ENCODE measurements around the gene PSMA6. TPM values are rescaled to one million over a fixed set of nuclear protein-coding genes. Genes with fewer than 3 reads are reported as not detected.

Gene PSMA6
- total and polyA plus RNA-seq, 2 of the 8 experiments (the other 6 are each of a cell fraction or from before 2014, with no cell fraction given) = 180 to 238 TPM

DNA sequence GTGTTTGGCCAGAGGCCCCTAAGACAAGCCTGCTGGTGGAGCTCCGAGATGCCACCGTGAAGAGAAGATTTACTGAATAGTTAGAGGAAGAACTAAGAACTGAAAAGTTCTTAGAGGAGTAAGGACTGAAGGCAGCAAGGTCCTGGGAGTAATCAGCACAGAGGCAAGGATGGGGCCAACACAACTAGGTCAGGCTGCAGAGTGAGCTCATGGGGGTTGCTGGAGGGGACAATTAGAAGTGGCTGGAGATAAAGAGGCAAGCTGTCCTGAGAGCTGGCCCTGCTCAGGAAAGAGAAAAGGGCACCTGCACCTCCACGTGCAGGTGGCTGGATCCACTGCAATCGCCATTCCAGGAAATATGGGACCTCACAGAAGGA, 59.7 kb downstream of the PSMA6 start:
- H3K14ac ChIP-seq (ENCODE audit: insufficient read length) = no peak overlapping the region
- POLR2A ChIA-PET (ENCODE audit: partially characterized antibody) = interaction anchor here (0.6 to 2.1 kb wide), 7 partner anchors 9 to 59 kb away, joined by 3 to 7 read pairs (median 3); partner anchors contain the start of gene PSMA6

More for the DNA sequence above, 59.7 kb downstream of the PSMA6 start:
- H2BK5ac ChIP-seq (ENCODE audit: low read depth, low read length) = 0 out of 2 replicates have a peak overlapping the region, but pooled peaks have one; percentile 56
- H4K91ac ChIP-seq (replicated peaks; ENCODE audit: insufficient read length, low read length) = no peak overlapping the region
- WGBS, 2 experiments (ENCODE audit: extremely low coverage in 1 of 2, insufficient coverage in 1 of 2, insufficient read length in 1 of 2, insufficient replicate concordance in 2 of 2, low coverage in 1 of 2, low lambda C conversion rate in 2 of 2, missing lambda C conversion rate in 1 of 2) = 86% methylated on average over 4 of the region's 4 CpGs; no CpG with 5 or more reads in 1 of the 2 experiments
- no peak overlapping the region for H2BK15ac ChIP-seq (ENCODE audit: low read length)
- H2AFZ ChIP-seq (ENCODE audit: low read length) = peak overlapping the region; percentile 71
- H3K23me2 ChIP-seq (ENCODE audit: low read depth, low read length) = peaks cover 3% of the 10 kb centered on the region
- no peak overlapping the region for H2BK120ac ChIP-seq (replicated peaks; ENCODE audit: low read depth, low read length)
- peaks cover 3 to 16% (median 8%) of the 10 kb centered on the region in 4 experiments for H3K4me1 ChIP-seq (replicated peaks in 1 of 4; ENCODE audit: control insufficient read depth in 3 of 4, insufficient read depth in 4 of 4, low read length in 3 of 4)
- no peak overlapping the region for H3K18ac ChIP-seq (ENCODE audit: extremely low read depth, low read length)
- H2BK20ac ChIP-seq (ENCODE audit: low read length) = no peak overlapping the region
- H3K4me2 ChIP-seq (ENCODE audit: insufficient read depth in 1 of 2, low read depth in 2 of 2, low read length in 2 of 2) = no peak overlapping the region
- peaks cover 0 to 2% of the 10 kb centered on the region in 2 experiments for H4K20me1 ChIP-seq (replicated peaks in 1 of 2; ENCODE audit: control insufficient read depth in 1 of 2, insufficient read depth in 2 of 2, low read length in 2 of 2)
- CTCF ChIA-PET (ENCODE audit: partially characterized antibody) = interaction anchor here (0.5 to 2.3 kb wide), 14 partner anchors 9 to 210 kb away, joined by 3 to 9 read pairs (median 4); partner anchors contain the start of gene NFKBIA
- H3K27ac ChIP-seq (ENCODE audit: low read depth, low read length) = no peak overlapping the region
- no peaks in the 10 kb centered on the region for H3K79me2 ChIP-seq (ENCODE audit: control insufficient read depth in 1 of 2, insufficient read depth in 2 of 2, low read length in 2 of 2)
- DNase-seq (ENCODE audit: low read depth in 1 of 2, low spot score in 2 of 2) = no peak
- FAIRE-seq = no peak
- no peak overlapping the region for H3K9ac ChIP-seq (replicated peaks in 1 of 4; ENCODE audit: extremely low read depth in 1 of 4, low read depth in 3 of 4, low read length in 3 of 4)
- H3K56ac ChIP-seq (replicated peaks; ENCODE audit: insufficient read length, low read depth, low read length) = no peak overlapping the region
- no peak overlapping the region for H3K4ac ChIP-seq (replicated peaks; ENCODE audit: insufficient read length, low read depth, low read length)
- H2BK12ac ChIP-seq (ENCODE audit: low read depth, low read length) = peak overlapping the region; percentile 29; the same call in 1 of the 2 replicates
- H3K9me3 ChIP-seq (ENCODE audit: insufficient read depth in 2 of 2, low read depth in 1 of 2, low read length in 1 of 2) = no peaks in the 10 kb centered on the region
- H3K27me3 ChIP-seq (replicated peaks in 1 of 4; ENCODE audit: control insufficient read depth in 3 of 4, extremely low read depth in 1 of 4, insufficient read depth in 3 of 4, low read length in 3 of 4) = no peaks in the 10 kb centered on the region; a peak in 1 of 7 replicates
- H3K4me3 ChIP-seq (ENCODE audit: extremely low read depth in 1 of 4, insufficient read depth in 2 of 4, low read depth in 3 of 4, low read length in 4 of 4) = no peak overlapping the region
- H2AK5ac ChIP-seq (ENCODE audit: low read depth, low read length) = no peak overlapping the region
- no peak overlapping the region for H4K5ac ChIP-seq (ENCODE audit: insufficient read length, low read depth, low read length)
- TF ChIP-seq TAF1 (IDR thresholded peaks at IDR 0.05; ENCODE audit: low read depth, low read length) (no peak), PHF8 (conservative IDR thresholded peaks at IDR 0.05; ENCODE audit: low read depth, low read length) (no peak), SIRT6 (IDR thresholded peaks at IDR 0.05; ENCODE audit: low read length) (no peak), CTBP2 (IDR thresholded peaks at IDR 0.05; ENCODE audit: borderline replicate concordance, insufficient read depth, insufficient read length, low read length) (no peak), EP300 (IDR thresholded peaks at IDR 0.05; ENCODE audit: borderline replicate concordance in 1 of 2, low read depth in 2 of 2, low read length in 2 of 2) (no peak), SUZ12 (IDR thresholded peaks at IDR 0.05; ENCODE audit: low read length) (no peak), EZH2 (IDR thresholded peaks at IDR 0.05; ENCODE audit: low read depth, low read length, severe bottlenecking) (no peak), BRCA1 (IDR thresholded peaks at IDR 0.05; ENCODE audit: low read depth, low read length) (no peak), ASH2L (IDR thresholded peaks at IDR 0.05; ENCODE audit: low read length) (no peak), GABPA (IDR thresholded peaks at IDR 0.05; ENCODE audit: borderline replicate concordance, insufficient read depth, low read length) (no peak)
- TF ChIP-seq, protein P1, sequence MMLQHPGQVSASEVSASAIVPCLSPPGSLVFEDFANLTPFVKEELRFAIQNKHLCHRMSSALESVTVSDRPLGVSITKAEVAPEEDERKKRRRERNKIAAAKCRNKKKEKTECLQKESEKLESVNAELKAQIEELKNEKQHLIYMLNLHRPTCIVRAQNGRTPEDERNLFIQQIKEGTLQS (IDR thresholded peaks at IDR 0.05; ENCODE audit: insufficient read depth, low read depth, low read length) = no peak
- H3K79me1 ChIP-seq (ENCODE audit: low read depth, low read length) = no peaks in the 10 kb centered on the region; the same call in 1 of the 2 replicates
- no peak overlapping the region for H3K23ac ChIP-seq (ENCODE audit: insufficient read length)
- H4K8ac ChIP-seq (ENCODE audit: extremely low read depth, insufficient read depth, low read length) = no peak overlapping the region
- H3K36me3 ChIP-seq (ENCODE audit: control insufficient read depth in 2 of 4, insufficient read depth in 4 of 4, low read length in 3 of 4) = no peaks in the 10 kb centered on the region; a peak in 1 of 8 replicates
